ENCODE results near the gene EPHA1. TPM values are rescaled to one million over a fixed set of nuclear protein-coding genes. Genes with fewer than 3 reads are reported as not detected.
"Not testable (repeated sequence)": the region's sequence is repeated elsewhere in the genome, so short reads cannot be mapped to it uniquely, and the experiment has no call there.

EPHA1 gene
- total RNA-seq, 1 donor from 2014 or later, result 0.08 TPM

DNA sequence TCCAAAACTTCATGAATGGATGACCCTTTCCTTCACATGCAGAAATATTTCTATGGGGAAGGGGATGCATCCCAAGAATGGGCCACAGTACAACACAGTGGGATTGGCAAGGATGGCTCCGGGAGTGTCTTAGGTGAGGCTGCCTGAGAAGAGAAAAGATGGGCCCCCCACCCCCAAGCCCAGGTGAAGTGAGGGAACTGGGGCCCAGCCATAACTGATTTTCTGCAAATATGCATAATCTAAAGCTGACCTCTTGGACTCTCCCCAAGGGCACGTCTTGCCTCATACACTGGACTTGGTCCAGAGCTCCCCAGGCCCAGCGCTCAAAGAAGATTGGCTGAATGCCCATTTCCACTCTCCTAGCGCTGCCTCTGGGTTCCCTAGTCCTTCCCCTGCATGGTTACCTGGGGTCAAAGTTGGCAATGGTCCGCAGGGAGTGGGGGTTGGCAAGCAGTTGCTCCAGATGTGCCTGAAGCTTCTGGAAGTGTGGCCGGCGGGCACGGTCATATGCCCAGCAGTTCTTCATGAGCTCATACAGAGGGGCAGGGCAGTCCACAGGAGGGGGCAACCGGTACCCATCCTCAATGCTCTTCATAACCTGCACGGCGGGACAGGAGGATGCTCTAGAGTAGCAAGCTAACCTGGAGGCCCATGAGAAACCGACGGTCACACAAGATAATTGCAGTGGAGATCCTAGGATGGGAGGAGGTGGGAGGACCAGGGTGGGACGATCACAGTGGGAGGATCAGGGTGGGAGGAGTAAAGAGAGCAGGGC lies 15.2 kb downstream of the EPHA1 start:
- DNase-seq, result no peak
- ATAC-seq (ENCODE audit: poor library complexity), result no peak
- intact Hi-C loops (cut with DNase I), result no loop called here

DNA sequence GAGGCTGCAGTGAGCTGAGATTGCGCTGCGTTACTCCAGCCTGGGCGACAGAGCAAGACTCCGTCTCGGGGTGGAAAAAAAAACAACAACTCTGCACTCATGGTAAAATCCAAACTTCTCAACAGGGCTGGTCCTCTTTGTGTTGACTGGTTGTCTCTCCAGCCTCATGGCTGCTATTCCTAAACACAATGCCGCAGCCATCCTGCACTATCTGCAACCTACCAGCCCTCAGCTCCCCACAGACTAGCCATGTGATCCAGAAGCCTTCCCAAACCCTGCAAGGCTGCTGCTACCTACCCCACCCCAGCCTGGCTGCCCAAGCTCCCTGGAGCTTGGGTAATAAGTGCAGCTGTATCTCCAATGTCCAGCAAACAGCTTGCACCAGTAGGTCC lies 15.8 kb downstream of the EPHA1 start:
- ATAC-seq (ENCODE audit: poor library complexity) (no peak), DNase-seq (no peak)
- intact Hi-C loops (cut with DNase I), result no loop called here

DNA sequence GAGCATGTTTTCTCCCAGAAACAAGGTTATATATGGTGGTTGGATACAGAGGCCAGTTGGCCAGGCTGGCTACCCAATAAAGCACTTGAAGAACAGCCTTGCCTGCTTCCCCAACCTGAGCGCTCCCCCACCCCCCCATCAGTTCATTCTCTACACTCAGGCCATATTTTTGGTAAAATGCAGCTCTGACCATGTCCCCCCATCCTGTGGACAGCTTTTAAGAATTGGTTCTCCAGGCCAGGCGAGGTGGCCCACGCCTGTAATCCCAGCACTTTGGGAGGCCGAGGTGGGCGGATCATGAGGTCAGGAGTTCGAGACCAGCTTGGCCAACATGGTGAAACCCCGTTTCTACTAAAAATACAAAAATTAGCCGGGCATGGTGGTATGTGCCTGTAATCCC lies 16.2 kb downstream of the EPHA1 start:
- ATAC-seq (ENCODE audit: poor library complexity); intact Hi-C loops (cut with DNase I); DNase-seq: not testable (repeated sequence)

DNA sequence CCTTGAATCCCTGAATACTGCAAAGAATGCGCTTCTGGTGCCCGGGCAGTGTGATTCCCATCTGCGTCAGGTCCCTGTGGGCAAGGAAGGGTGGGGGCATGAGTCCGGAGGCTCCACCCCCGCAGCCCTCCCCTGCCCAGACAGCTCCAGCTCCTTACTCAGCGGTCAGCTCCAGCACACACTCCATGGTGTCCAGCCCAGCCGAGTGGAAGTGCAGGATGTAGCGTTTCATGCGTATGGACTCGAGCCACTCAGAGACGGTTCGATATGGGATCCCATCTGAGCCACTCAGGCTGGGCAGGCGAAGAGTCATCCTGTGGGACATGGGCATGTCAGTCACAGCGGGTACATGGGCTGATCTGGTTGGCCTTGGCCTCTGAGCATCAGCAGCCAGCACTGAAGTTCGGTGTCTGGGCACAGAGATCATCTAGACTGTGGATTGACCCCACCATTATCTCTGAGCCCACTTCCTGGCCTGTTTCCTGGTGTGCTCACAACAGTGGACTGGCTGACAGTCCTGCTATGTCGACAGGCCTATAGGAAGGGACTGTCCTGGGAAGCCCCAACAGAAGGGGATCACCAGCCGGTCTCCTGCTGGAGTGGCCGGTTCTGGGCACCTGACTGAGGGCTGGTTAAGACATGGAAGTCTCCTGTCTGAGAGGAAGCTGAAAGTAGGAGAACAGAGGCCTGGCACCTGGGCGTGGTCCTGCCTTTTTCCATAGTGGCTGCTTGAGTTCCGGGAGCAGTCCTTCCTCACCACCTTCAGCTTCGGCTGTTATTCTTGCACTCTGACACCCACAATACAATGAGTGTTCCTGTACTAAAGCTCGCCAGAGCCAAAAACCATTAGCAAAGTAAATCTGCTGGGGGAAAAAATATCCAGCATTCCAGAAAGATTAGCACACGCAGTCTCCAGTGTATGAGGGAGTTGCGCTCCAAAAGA lies 16.9 kb downstream of the EPHA1 start:
- ATAC-seq (ENCODE audit: poor library complexity), result peak; percentile 70
- peak; percentile 86 for DNase-seq
- intact Hi-C loops (cut with DNase I), result no loop called here

DNA sequence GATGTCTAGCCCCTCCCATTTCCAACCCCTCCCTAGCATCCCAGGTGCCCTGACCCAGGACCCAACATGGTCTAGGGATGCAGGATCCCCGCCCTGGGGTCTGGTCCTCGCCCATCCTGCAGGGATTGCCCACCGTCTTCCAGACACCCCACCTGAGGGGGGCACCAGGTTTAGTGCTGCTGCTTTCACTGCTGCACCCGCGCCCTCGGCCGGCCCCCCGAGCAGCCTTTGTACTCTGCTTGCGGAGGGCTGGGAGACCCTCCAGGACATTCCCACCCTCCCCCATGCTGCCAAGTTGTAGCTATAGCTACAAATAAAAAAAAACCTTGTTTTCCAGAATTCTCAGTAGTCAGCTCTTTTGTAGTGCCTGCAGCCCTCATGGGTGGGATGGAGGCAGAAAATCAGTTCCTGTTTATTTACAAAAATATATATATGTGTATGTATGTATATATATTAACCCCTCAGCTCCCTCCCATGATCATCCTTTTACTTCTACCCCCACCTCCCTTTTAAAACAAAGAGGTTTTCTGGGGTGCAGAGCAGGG lies 17.8 kb downstream of the EPHA1 start:
- ATAC-seq (ENCODE audit: poor library complexity) (no peak), DNase-seq (peak; percentile 42)
- intact Hi-C loops (cut with DNase I), result no loop called here

DNA sequence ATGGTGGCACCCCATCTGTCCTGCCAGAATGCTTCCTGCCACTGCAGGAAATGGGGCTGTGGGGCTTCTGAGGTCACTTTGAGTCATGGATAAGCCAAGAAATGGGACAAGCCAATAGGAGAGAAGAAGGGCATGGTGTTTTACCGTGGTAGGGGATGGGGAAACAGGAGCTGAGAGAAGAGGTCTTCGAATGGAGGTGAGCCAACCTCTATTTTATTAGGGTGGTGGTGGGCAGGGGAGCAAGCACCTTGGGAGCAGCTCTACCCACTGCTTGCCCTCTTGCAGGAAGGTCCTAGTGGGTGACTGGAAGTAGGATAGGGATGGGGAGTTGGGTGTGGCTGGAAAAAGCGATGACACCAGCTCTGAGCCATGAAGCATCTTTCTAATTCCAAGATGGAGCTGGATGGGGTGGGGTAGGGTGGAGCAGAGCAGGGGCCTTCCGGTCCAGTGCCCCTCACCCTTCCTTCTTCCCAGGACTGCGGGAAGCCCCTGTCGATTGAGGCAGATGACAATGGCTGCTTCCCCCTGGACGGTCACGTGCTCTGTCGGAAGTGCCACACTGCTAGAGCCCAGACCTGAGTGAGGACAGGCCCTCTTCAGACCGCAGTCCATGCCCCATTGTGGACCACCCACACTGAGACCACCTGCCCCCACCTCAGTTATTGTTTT lies 18.4 kb downstream of the EPHA1 start:
- DNase-seq (no peak), ATAC-seq (ENCODE audit: poor library complexity) (no peak)

DNA sequence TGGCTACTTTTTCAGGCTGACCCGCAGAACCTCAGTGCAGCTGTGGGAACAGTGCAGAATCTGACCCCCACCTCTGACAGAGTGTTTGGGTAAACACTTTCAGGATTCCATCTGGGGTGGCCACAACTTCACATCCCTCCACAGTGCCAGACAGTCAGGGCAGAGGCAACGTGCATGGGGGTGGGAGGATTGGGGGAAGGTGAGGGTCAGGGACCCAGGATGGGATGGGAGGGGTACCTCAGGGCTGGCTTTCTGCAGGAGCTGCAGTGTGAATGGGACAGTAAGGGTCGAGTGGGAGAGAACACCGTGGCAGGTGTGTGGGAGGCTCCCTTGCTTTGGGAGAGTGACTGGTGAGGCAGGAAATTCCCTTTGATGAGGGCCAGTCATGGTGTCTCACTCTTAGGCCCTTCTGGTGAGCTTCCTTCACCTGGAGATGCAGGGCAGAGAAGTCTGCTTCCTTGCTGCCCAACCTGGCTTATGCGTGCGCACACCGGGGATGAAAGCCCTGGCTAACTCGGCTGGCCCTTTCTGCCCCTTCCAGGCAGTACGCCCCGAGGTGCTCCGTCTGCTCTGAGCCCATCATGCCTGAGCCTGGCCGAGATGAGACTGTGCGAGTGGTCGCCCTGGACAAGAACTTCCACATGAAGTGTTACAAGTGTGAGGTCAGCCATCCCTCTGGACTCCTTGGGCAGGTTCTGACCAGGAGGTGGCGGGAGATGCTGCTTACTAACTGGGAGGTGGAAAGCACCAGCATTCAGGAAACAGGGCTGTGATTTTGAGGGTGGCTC lies 19.1 kb downstream of the EPHA1 start:
- ATAC-seq (ENCODE audit: poor library complexity), result no peak
- intact Hi-C loops (cut with DNase I), result loop anchor here (10.0 kb wide), 1 partner anchor 105 kb away; the partner anchor contains the start of genes CASP2 and TMEM139
- DNase-seq, result no peak

More for the DNA sequence above, 18.4 kb downstream of the EPHA1 start:
- intact Hi-C loops (cut with DNase I), result no loop called here

DNA sequence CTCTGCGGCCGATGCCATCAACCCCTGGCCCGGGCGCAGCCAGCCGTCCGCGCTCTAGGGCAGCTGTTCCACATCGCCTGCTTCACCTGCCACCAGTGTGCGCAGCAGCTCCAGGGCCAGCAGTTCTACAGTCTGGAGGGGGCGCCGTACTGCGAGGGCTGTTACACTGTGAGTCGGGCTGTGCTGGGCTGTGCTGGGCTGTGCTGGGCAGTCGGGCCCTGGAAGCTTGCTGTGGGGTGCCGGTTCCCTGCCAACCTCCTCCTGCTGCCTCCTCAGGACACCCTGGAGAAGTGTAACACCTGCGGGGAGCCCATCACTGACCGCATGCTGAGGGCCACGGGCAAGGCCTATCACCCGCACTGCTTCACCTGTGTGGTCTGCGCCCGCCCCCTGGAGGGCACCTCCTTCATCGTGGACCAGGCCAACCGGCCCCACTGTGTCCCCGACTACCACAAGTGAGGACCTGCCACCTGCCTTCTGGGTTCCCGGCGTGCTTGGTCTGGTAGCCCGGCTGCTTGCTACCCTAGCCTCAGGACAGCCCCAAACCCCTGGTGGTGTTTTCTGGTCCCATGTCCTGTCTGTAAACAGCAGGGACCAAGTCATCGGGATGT lies 20.1 kb downstream of the EPHA1 start:
- ATAC-seq (ENCODE audit: poor library complexity) (no peak), DNase-seq (peak; percentile 43)
- intact Hi-C loops (cut with DNase I), result loop anchor here (10.0 kb wide), 1 partner anchor 104 kb away; the partner anchor contains the start of genes CASP2 and TMEM139

DNA sequence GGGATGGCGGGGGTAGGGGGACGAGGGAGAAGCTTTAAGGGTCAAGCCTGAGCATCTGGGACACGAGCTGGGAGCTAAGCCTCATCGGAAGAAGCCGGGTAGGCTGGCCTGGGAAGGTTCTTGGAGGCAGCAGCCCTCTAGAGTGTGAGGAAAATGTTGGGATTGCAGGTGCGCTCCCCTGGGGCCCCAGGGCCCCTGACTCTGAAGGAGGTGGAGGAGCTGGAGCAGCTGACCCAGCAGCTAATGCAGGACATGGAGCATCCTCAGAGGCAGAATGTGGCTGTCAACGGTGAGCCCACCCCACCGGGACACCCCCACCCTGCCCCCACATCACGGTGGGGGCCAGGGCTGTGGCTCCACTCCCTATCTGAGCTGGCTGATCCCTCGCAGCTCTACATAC lies 20.6 kb downstream of the EPHA1 start:
- DNase-seq, result no peak
- ATAC-seq (ENCODE audit: poor library complexity), result no peak
- intact Hi-C loops (cut with DNase I), result loop anchor here (10.0 kb wide), 1 partner anchor 103 kb away; the partner anchor contains the start of genes CASP2 and TMEM139

DNA sequence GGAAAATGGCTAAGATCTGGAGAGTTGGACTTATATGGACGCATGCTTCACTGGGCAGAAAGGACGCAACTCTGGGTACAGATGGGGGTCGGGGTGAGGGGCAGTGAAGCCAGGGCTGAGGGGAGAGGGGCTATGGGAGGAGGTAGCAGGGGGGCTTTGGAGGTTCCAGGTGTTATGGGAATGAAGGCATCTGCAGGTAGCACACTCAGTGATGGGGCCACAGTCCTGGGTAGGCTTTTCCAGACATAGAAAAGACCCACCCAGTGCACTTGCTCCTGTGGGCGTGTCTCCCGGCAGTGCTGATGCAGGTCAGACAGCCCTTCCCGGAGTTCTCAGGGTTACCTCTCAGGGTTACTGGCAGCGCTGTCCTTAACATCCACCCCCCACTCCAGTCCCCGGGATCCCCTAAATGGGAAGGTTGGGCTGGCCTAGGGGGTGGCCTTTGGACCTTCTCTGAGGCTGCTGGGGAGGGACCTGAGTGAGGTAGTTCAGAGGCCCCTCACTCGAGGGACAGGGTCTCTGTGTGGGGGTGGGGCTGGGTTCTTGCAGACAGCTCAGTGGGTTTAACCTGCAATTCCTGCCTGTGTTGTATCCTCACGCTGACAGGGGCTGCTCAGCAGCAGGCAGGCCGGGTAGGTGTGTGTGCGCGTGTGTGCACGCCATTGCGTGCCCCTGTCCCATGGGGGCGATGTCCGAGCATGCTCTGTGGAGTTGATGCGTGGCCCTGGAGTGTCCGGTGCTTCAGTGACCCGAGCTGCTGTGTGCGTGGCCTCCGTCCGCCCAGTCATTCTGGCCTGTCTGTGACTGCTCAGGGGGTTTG lies 21.3 kb downstream of the EPHA1 start:
- DNase-seq (no peak), ATAC-seq (ENCODE audit: poor library complexity) (no peak)
- intact Hi-C loops (cut with DNase I), result loop anchor here (10.0 kb wide), 1 partner anchor 103 kb away; the partner anchor contains the start of genes CASP2 and TMEM139

DNA sequence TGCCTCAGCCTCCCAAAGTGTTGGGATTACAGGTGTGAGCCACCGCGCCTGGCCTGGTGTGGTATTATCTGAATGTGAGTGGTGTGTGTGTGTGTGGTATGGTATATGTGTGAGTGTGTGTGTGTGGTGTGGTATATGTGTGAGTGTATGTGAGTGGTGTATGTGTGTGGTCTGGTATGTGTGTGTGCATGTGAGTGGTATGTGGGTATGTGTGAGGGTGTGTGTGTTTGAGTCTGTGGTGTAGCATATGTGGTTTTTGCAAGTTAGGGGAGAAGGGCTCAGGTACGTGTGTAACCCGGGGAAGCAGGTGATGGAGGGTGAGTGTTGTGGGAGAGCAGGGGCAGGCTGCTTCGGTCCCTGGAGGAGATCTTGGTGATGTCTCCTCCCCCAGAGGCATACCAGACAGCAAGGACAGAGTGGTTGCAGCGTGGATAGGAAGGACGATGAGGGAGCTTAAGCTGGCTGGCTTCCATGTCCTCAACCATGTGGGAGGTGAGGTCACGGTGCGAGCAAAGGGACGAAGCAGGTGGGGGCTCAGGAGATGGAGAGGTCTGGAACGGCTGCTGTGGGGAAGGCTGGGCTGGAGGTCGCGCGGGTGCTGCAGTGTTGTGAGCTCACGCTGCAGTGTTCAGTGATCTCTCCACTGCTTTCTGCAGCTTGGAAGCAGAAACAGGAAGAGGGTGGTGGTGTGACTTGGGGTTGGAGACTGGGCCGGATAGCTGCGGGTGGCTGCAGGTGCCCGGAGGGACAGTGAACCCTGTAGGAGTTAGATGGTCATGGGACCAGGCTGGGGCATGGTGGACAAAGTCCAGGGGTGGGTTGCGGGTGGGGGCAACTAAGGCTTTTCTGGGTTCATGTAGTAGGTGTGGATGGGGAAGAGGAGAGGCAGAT lies 22.5 kb downstream of the EPHA1 start:
- peak; percentile 9 for ATAC-seq (ENCODE audit: poor library complexity)
- DNase-seq, result peak; percentile 58
- intact Hi-C loops (cut with DNase I), result loop anchor here (10.0 kb wide), 1 partner anchor 101 kb away; the partner anchor contains the start of genes CASP2 and TMEM139

DNA sequence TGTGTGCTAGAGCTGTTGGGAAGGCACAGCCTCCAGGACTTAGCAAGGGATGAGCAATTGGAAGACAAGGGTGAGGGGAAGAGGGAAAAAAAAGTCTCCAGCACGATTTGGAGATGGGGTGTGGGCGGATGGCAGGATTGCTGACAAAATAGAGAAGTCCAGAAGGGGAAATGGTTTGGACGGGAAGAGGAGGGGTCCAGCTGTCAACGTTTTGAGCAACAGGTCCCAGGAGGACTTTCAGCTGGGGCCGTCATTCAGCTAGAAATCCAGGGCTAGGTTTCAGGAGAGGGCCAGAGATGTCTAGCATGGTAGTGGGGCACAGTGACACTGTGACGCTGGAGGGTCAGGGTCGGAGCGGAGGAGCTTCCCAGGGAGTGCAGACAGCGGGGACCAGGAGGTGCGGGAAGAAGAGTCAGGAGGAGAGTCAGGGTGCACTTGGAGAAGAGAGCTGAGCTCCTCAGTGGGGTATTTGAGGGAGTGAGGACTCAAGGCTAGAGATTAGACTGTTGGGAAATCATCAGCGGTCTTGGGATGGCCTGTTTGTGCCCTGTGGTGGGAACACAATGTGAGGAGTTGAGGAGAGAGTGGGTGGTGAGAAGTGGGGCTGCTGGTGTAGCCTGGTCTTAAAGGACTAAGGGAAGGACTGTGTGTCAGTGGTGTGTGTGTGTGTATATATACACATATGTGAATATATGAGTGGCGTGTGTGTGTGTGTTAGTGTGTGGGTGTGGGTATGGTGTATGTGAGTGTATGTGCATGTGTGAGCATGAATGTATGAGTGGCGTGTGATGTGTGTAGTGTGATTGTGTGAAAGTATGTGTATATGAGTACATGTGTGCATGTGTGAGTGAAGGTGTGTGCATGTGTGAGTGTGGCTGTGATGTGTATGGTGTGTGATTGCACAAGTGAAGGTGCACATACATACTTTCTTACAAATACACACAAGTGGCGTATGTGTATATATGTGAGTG lies 23.7 kb downstream of the EPHA1 start:
- ATAC-seq (ENCODE audit: poor library complexity) (no peak), DNase-seq (peak; percentile 52)
- intact Hi-C loops (cut with DNase I), result loop anchor here (10.0 kb wide), 1 partner anchor 100 kb away; the partner anchor contains the start of genes CASP2 and TMEM139

DNA sequence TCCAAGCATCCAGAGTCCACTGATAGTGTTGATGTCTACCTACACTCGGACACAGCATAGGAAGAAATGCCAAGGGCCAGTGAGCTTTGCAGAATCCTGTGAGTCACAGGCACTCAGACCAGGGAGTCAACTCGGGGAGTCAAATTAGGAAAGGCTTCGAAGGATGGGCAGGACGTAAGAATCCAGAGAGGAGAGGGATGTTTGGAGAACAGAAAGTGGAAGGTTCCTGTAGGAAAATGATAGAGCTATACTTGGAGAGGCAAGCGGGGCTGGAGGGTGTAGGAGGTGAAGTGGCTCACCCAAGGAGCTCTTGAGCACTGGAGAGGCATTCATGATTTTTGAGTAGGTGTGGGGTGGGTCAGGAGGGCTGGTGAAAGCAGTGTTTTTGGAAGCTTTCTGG lies 24.5 kb downstream of the EPHA1 start:
- intact Hi-C loops (cut with DNase I), result loop anchor here (10.0 kb wide), 1 partner anchor 99 kb away; the partner anchor contains the start of genes CASP2 and TMEM139
- ATAC-seq (ENCODE audit: poor library complexity), result no peak
- peak; percentile 23 for DNase-seq

DNA sequence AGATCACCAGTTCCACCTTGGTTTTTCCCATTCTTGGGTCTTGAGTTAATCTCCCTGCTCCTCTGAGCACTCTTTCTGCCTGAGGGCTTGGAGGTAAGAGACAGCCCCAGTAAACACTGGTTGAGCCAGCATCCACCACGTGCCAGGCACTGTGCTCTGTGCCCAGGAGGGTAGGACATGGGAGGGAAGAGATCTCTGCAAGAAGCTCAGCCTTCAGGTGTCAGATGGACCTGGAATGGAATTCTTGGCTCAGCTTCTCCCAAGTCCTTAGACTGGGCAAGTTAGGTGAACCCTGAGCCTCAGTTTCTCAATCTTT lies 25.1 kb downstream of the EPHA1 start:
- ATAC-seq (ENCODE audit: poor library complexity) (no peak), DNase-seq (no peak)
- intact Hi-C loops (cut with DNase I), result loop anchor here (10.0 kb wide), 1 partner anchor 99 kb away; the partner anchor contains the start of genes CASP2 and TMEM139

Data from Right ventricle myocardium superior (tissue), 1 donor.